WTC11 (cell line): Measurements from ENCODE around the gene PTEN. TPM values are rescaled to one million over a fixed set of nuclear protein-coding genes. Genes with fewer than 3 reads are reported as not detected.
A peak's percentile ranks its signal among the peaks of the same experiment; 100 is the strongest.

Experiments
- EMX1 ChIP-seq: fragments of 250-450 bp; sonication (Bioruptor Pico); IDR thresholded peaks from 2 replicates; pipeline ENCODE4 v1.8.0; 2021; ENCODE audit warnings: mild to moderate bottlenecking
- ESRRA ChIP-seq: sonication (generic); formaldehyde crosslinking; IDR thresholded peaks from 2 replicates; pipeline ENCODE4 v1.8.1; 2022; ENCODE audit warnings: mild to moderate bottlenecking, missing genetic modification reagents, borderline replicate concordance
- GTF2I ChIP-seq: fragments of 250-450 bp; sonication (Bioruptor Pico); conservative IDR thresholded peaks from 2 replicates; pipeline ENCODE4 v1.4.0; 2021; ENCODE audit warnings: mild to moderate bottlenecking
- HMGA2 ChIP-seq: fragments of 250-450 bp; sonication (Bioruptor Pico); IDR thresholded peaks from 2 replicates; pipeline ENCODE4 v1.4.0; 2021; ENCODE audit warnings: mild to moderate bottlenecking, moderate library complexity
- PRRX2 ChIP-seq: fragments of 250-450 bp; sonication (Bioruptor Pico); IDR thresholded peaks from 2 replicates; pipeline ENCODE4 v1.8.0; 2021; ENCODE audit warnings: mild to moderate bottlenecking
- TEAD4 ChIP-seq: sonication (generic); formaldehyde crosslinking; IDR thresholded peaks from 2 replicates; pipeline ENCODE4 v1.8.0; 2022; ENCODE audit warnings: mild to moderate bottlenecking, missing genetic modification reagents
- ZNF121 ChIP-seq: sonication (generic); formaldehyde crosslinking; IDR thresholded peaks from 2 replicates; pipeline ENCODE4 v1.8.0; 2023; ENCODE audit warnings: missing genetic modification reagents
- ZNF263 ChIP-seq: sonication (generic); formaldehyde crosslinking; IDR thresholded peaks from 2 replicates; pipeline ENCODE4 v1.8.1; 2022; ENCODE audit warnings: low read depth, mild to moderate bottlenecking, moderate library complexity, missing genetic modification reagents
- ZNF416 ChIP-seq: fragments of 250-450 bp; sonication (Bioruptor Pico); IDR thresholded peaks from 2 replicates; pipeline ENCODE4 v1.9.0; 2021; ENCODE audit warnings: mild to moderate bottlenecking, inconsistent platforms
- ZNF671 ChIP-seq: fragments of 250-450 bp; sonication (Bioruptor Pico); IDR thresholded peaks from 2 replicates; pipeline ENCODE4 v1.8.0; 2021; ENCODE audit warnings: mild to moderate bottlenecking
- total RNA-seq: library from RNA; stranded (reverse); gene quantifications from 3 replicates; pipeline ENCODE4 v1.2.3, GENCODE V29; 2021
- TF ChIP-seq, protein P1 (sequence below): sonication (generic); formaldehyde crosslinking; IDR thresholded peaks from 2 replicates; pipeline ENCODE4 v1.8.0; 2023; ENCODE audit warnings: missing genetic modification reagents, mild to moderate bottlenecking, borderline replicate concordance
- TF ChIP-seq, protein P2 (sequence below): fragments of 250-450 bp; sonication (Bioruptor Pico); IDR thresholded peaks from 2 replicates; pipeline ENCODE4 v1.9.0; 2021; ENCODE audit warnings: mild to moderate bottlenecking, borderline replicate concordance
- TF ChIP-seq, protein P3 (sequence below): fragments of 250-450 bp; sonication (Bioruptor Pico); IDR thresholded peaks from 2 replicates; pipeline ENCODE4 v1.8.0; 2021; ENCODE audit warnings: mild to moderate bottlenecking
- TF ChIP-seq, protein P4 (sequence below): sonication (generic); formaldehyde crosslinking; IDR thresholded peaks from 2 replicates; pipeline ENCODE4 v1.8.0; 2023; ENCODE audit warnings: mild to moderate bottlenecking, missing genetic modification reagents
- TF ChIP-seq, protein P5 (sequence below): sonication (generic); formaldehyde crosslinking; IDR thresholded peaks from 2 replicates; pipeline ENCODE4 v1.8.1; 2023; ENCODE audit warnings: mild to moderate bottlenecking, missing genetic modification reagents, borderline replicate concordance
- TF ChIP-seq, protein P6 (sequence below): sonication (generic); formaldehyde crosslinking; IDR thresholded peaks from 2 replicates; pipeline ENCODE4 v1.8.1; 2022; ENCODE audit warnings: low read depth, missing genetic modification reagents, borderline replicate concordance
- TF ChIP-seq, protein P7 (sequence below): sonication (generic); formaldehyde crosslinking; conservative IDR thresholded peaks from 2 replicates; pipeline ENCODE4 v1.8.1; 2022; ENCODE audit warnings: mild to moderate bottlenecking, missing genetic modification reagents

PTEN gene
- total RNA-seq, 1 experiment from 2014 or later = 54.2 TPM

DNA sequence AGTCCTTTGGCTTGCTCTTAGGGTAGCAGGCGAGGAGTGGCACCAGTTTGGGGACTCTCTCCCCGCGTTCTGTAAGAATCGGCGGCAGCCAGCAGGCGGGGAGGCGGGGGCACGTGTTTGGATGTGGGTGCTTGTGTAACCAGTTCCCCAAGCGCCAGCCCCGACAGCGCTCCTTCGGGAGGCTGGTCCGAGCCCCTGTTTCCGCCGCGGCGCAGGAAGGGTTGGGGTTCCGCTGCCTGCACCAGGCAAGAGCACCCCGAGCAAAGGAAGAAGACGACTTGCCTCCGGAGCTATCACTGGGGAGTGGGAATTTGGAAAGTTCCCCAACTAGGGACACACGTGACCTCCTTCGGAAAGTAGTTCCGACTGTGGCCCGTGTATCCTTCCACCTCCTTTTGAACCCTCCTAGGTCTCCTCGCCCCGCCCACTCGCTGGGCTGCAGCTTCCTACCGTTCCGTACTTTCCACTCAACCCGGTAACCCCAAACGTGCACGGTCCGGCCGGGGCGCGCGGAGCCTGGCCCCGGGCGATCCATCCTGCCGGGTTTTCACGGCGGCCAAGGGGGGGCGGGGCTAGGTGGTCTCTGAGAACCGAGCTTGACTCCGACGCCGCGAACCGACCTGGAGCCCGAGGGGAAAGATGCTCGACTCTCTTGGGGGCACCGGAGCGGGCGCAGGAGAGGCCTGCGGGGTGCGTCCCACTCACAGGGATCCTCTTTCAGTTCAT, 1.3 kb upstream of the PTEN start (continued):
- TF ChIP-seq, protein P1, sequence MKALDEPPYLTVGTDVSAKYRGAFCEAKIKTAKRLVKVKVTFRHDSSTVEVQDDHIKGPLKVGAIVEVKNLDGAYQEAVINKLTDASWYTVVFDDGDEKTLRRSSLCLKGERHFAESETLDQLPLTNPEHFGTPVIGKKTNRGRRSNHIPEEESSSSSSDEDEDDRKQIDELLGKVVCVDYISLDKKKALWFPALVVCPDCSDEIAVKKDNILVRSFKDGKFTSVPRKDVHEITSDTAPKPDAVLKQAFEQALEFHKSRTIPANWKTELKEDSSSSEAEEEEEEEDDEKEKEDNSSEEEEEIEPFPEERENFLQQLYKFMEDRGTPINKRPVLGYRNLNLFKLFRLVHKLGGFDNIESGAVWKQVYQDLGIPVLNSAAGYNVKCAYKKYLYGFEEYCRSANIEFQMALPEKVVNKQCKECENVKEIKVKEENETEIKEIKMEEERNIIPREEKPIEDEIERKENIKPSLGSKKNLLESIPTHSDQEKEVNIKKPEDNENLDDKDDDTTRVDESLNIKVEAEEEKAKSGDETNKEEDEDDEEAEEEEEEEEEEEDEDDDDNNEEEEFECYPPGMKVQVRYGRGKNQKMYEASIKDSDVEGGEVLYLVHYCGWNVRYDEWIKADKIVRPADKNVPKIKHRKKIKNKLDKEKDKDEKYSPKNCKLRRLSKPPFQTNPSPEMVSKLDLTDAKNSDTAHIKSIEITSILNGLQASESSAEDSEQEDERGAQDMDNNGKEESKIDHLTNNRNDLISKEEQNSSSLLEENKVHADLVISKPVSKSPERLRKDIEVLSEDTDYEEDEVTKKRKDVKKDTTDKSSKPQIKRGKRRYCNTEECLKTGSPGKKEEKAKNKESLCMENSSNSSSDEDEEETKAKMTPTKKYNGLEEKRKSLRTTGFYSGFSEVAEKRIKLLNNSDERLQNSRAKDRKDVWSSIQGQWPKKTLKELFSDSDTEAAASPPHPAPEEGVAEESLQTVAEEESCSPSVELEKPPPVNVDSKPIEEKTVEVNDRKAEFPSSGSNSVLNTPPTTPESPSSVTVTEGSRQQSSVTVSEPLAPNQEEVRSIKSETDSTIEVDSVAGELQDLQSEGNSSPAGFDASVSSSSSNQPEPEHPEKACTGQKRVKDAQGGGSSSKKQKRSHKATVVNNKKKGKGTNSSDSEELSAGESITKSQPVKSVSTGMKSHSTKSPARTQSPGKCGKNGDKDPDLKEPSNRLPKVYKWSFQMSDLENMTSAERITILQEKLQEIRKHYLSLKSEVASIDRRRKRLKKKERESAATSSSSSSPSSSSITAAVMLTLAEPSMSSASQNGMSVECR (CRISPR knock-in tag) = no peak
- TF ChIP-seq, protein P2, sequence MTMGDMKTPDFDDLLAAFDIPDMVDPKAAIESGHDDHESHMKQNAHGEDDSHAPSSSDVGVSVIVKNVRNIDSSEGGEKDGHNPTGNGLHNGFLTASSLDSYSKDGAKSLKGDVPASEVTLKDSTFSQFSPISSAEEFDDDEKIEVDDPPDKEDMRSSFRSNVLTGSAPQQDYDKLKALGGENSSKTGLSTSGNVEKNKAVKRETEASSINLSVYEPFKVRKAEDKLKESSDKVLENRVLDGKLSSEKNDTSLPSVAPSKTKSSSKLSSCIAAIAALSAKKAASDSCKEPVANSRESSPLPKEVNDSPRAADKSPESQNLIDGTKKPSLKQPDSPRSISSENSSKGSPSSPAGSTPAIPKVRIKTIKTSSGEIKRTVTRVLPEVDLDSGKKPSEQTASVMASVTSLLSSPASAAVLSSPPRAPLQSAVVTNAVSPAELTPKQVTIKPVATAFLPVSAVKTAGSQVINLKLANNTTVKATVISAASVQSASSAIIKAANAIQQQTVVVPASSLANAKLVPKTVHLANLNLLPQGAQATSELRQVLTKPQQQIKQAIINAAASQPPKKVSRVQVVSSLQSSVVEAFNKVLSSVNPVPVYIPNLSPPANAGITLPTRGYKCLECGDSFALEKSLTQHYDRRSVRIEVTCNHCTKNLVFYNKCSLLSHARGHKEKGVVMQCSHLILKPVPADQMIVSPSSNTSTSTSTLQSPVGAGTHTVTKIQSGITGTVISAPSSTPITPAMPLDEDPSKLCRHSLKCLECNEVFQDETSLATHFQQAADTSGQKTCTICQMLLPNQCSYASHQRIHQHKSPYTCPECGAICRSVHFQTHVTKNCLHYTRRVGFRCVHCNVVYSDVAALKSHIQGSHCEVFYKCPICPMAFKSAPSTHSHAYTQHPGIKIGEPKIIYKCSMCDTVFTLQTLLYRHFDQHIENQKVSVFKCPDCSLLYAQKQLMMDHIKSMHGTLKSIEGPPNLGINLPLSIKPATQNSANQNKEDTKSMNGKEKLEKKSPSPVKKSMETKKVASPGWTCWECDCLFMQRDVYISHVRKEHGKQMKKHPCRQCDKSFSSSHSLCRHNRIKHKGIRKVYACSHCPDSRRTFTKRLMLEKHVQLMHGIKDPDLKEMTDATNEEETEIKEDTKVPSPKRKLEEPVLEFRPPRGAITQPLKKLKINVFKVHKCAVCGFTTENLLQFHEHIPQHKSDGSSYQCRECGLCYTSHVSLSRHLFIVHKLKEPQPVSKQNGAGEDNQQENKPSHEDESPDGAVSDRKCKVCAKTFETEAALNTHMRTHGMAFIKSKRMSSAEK = 0 out of 2 replicates have a peak, but pooled peaks have one; percentile 41
- TF ChIP-seq, protein P3, sequence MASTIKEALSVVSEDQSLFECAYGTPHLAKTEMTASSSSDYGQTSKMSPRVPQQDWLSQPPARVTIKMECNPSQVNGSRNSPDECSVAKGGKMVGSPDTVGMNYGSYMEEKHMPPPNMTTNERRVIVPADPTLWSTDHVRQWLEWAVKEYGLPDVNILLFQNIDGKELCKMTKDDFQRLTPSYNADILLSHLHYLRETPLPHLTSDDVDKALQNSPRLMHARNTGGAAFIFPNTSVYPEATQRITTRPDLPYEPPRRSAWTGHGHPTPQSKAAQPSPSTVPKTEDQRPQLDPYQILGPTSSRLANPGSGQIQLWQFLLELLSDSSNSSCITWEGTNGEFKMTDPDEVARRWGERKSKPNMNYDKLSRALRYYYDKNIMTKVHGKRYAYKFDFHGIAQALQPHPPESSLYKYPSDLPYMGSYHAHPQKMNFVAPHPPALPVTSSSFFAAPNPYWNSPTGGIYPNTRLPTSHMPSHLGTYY (CRISPR knock-in tag) = 0 out of 2 replicates have a peak, but pooled peaks have one; percentile 53
- TF ChIP-seq, protein P4, sequence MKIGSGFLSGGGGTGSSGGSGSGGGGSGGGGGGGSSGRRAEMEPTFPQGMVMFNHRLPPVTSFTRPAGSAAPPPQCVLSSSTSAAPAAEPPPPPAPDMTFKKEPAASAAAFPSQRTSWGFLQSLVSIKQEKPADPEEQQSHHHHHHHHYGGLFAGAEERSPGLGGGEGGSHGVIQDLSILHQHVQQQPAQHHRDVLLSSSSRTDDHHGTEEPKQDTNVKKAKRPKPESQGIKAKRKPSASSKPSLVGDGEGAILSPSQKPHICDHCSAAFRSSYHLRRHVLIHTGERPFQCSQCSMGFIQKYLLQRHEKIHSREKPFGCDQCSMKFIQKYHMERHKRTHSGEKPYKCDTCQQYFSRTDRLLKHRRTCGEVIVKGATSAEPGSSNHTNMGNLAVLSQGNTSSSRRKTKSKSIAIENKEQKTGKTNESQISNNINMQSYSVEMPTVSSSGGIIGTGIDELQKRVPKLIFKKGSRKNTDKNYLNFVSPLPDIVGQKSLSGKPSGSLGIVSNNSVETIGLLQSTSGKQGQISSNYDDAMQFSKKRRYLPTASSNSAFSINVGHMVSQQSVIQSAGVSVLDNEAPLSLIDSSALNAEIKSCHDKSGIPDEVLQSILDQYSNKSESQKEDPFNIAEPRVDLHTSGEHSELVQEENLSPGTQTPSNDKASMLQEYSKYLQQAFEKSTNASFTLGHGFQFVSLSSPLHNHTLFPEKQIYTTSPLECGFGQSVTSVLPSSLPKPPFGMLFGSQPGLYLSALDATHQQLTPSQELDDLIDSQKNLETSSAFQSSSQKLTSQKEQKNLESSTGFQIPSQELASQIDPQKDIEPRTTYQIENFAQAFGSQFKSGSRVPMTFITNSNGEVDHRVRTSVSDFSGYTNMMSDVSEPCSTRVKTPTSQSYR = no peak
- TF ChIP-seq ZNF121 (no peak), EMX1 (CRISPR knock-in tag) (no peak), GTF2I (CRISPR knock-in tag) (no peak), PRRX2 (CRISPR knock-in tag) (no peak), HMGA2 (no peak), ZNF671 (CRISPR knock-in tag) (no peak), ZNF416 (no peak), TEAD4 (CRISPR knock-in tag) (no peak), ZNF263 (CRISPR knock-in tag) (0 out of 2 replicates have a peak, but pooled peaks have one; percentile 15), ESRRA (CRISPR knock-in tag) (no peak)
- TF ChIP-seq, protein P5, sequence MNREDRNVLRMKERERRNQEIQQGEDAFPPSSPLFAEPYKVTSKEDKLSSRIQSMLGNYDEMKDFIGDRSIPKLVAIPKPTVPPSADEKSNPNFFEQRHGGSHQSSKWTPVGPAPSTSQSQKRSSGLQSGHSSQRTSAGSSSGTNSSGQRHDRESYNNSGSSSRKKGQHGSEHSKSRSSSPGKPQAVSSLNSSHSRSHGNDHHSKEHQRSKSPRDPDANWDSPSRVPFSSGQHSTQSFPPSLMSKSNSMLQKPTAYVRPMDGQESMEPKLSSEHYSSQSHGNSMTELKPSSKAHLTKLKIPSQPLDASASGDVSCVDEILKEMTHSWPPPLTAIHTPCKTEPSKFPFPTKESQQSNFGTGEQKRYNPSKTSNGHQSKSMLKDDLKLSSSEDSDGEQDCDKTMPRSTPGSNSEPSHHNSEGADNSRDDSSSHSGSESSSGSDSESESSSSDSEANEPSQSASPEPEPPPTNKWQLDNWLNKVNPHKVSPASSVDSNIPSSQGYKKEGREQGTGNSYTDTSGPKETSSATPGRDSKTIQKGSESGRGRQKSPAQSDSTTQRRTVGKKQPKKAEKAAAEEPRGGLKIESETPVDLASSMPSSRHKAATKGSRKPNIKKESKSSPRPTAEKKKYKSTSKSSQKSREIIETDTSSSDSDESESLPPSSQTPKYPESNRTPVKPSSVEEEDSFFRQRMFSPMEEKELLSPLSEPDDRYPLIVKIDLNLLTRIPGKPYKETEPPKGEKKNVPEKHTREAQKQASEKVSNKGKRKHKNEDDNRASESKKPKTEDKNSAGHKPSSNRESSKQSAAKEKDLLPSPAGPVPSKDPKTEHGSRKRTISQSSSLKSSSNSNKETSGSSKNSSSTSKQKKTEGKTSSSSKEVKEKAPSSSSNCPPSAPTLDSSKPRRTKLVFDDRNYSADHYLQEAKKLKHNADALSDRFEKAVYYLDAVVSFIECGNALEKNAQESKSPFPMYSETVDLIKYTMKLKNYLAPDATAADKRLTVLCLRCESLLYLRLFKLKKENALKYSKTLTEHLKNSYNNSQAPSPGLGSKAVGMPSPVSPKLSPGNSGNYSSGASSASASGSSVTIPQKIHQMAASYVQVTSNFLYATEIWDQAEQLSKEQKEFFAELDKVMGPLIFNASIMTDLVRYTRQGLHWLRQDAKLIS (CRISPR knock-in tag) = no peak; the same call in 1 of the 2 replicates
- TF ChIP-seq, protein P6, sequence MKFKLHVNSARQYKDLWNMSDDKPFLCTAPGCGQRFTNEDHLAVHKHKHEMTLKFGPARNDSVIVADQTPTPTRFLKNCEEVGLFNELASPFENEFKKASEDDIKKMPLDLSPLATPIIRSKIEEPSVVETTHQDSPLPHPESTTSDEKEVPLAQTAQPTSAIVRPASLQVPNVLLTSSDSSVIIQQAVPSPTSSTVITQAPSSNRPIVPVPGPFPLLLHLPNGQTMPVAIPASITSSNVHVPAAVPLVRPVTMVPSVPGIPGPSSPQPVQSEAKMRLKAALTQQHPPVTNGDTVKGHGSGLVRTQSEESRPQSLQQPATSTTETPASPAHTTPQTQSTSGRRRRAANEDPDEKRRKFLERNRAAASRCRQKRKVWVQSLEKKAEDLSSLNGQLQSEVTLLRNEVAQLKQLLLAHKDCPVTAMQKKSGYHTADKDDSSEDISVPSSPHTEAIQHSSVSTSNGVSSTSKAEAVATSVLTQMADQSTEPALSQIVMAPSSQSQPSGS (CRISPR knock-in tag) = no peak
- TF ChIP-seq, protein P7, sequence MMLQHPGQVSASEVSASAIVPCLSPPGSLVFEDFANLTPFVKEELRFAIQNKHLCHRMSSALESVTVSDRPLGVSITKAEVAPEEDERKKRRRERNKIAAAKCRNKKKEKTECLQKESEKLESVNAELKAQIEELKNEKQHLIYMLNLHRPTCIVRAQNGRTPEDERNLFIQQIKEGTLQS = no peak
